Endothelial cell (in vitro differentiated cells): ENCODE measurements around the gene CNOT1. TPM values are rescaled to one million over a fixed set of nuclear protein-coding genes. Genes with fewer than 3 reads are reported as not detected.

Experiments
- DNase-seq: peaks from one replicate; pipeline ENCODE4 v3.0.0; 2021; ENCODE audit warnings: low spot score
- H3K27ac Mint-ChIP-seq: one replicate; pipeline ENCODE4 v1.8.0; 2021; ENCODE audit warnings: mixed read lengths, inconsistent platforms; ENCODE audit not compliant: unreplicated experiment
- H3K27me3 Mint-ChIP-seq: one replicate; pipeline ENCODE4 v1.8.0; 2021; ENCODE audit warnings: mild to moderate bottlenecking, moderate library complexity, mixed read lengths, inconsistent platforms; ENCODE audit not compliant: unreplicated experiment
- H3K36me3 Mint-ChIP-seq: one replicate; pipeline ENCODE4 v1.8.0; 2021; ENCODE audit warnings: mild to moderate bottlenecking, low read depth, mixed read lengths, inconsistent platforms; ENCODE audit not compliant: unreplicated experiment
- H3K4me1 Mint-ChIP-seq: one replicate; pipeline ENCODE4 v1.8.0; 2021; ENCODE audit warnings: mild to moderate bottlenecking, mixed read lengths, inconsistent platforms; ENCODE audit not compliant: unreplicated experiment
- H3K4me3 Mint-ChIP-seq: one replicate; pipeline ENCODE4 v1.8.0; 2021; ENCODE audit warnings: mild to moderate bottlenecking, mixed read lengths, inconsistent platforms; ENCODE audit not compliant: unreplicated experiment
- H3K9me3 Mint-ChIP-seq: one replicate; pipeline ENCODE4 v1.8.0; 2021; ENCODE audit warnings: mixed read lengths, inconsistent platforms; ENCODE audit not compliant: unreplicated experiment
- CTCF ChIP-seq: fragments of 200-600 bp; sonication (generic); IDR thresholded peaks from one replicate; pipeline ENCODE4 v1.5.0; 2021; ENCODE audit warnings: antibody characterized with exemption; ENCODE audit not compliant: unreplicated experiment
- total RNA-seq: library from RNA; stranded (reverse); fragmentation: NEBNext Ultra II Directional; extraction: Animal tissue kit (Norgen Biotek cat#: 25700); gene quantifications from one replicate; pipeline ENCODE4 v1.2.1, GENCODE V29; 2021; ENCODE audit not compliant: unreplicated experiment

Gene CNOT1
- total RNA-seq, 1 donor from 2014 or later, result 152 TPM

GRCh38 chr16:58487566-58488351, 141.9 kb downstream of the CNOT1 start:
- Mint-ChIP-seq H3K36me3 (no peaks in the 10 kb centered on the region), H3K27me3 (peaks cover 13% of the 10 kb centered on the region), H3K9me3 (no peaks in the 10 kb centered on the region), H3K27ac (no peak overlapping the region), H3K4me3 (no peak overlapping the region), H3K4me1 (no peaks in the 10 kb centered on the region)
- peak; percentile 91 for TF ChIP-seq CTCF
- peak; percentile 90 for DNase-seq

GRCh38 chr16:58485184-58485887, 144.3 kb downstream of the CNOT1 start:
- Mint-ChIP-seq H3K9me3 (no peaks in the 10 kb centered on the region), H3K27me3 (peaks cover 10% of the 10 kb centered on the region), H3K4me1 (peaks cover 3% of the 10 kb centered on the region), H3K4me3 (no peak overlapping the region), H3K36me3 (no peaks in the 10 kb centered on the region), H3K27ac (no peak overlapping the region)
- no peak for DNase-seq
- no peak for TF ChIP-seq CTCF

GRCh38 chr16:58481931-58482330, 147.7 kb downstream of the CNOT1 start:
- TF ChIP-seq CTCF, result no peak
- Mint-ChIP-seq H3K27me3 (peaks cover 3% of the 10 kb centered on the region), H3K4me1 (peaks cover 3% of the 10 kb centered on the region), H3K9me3 (no peaks in the 10 kb centered on the region), H3K27ac (no peak overlapping the region), H3K4me3 (no peak overlapping the region), H3K36me3 (no peaks in the 10 kb centered on the region)
- no peak for DNase-seq

- TF ChIP-seq CTCF, result no peak
- Mint-ChIP-seq H3K27me3 (peaks cover 3% of the 10 kb centered on the region), H3K4me1 (peaks cover 3% of the 10 kb centered on the region), H3K9me3 (no peaks in the 10 kb centered on the region), H3K36me3 (no peaks in the 10 kb centered on the region), H3K27ac (no peak overlapping the region), H3K4me3 (no peak overlapping the region)
- DNase-seq, result no peak
These were observed 148.3 kb downstream of the CNOT1 start for GRCh38 chr16:58481226-58481869.
